ENCODE data around the gene BBS9.
"Not testable (repeated sequence)": the region's sequence is repeated elsewhere in the genome, so short reads cannot be mapped to it uniquely, and the experiment has no call there.

The BBS9 gene

DNA sequence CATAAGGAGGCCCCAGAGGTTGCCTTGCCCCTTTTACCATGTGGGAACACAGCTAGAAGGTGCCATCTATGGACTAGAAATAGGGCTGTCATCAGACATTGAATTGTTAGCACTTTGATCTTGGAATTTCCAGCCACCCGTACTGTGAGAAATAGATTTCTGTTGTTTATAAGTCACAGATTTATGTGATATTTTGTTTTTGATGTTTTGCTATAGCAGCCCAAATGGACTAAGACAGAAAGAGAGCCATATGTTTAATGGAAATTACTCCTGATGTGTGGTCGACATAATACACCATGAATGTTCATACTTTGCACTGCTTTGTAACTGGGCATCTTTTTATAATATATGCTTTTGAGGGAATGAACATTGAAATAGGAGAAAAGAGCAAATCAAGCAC, 302.2 kb downstream of the BBS9 start:
- no peak for DNase-seq (ENCODE audit: low read depth)

- DNase-seq (ENCODE audit: low read depth): no peak
Measured at GRCh38 chr7:33432821-33433220, 303.5 kb downstream of the BBS9 start.

- DNase-seq (ENCODE audit: low read depth): no peak
Measured at GRCh38 chr7:33433357-33433756, 304.0 kb downstream of the BBS9 start.

- peak; percentile 85 for DNase-seq (ENCODE audit: low read depth)
Measured at GRCh38 chr7:33444511-33444910, 315.1 kb downstream of the BBS9 start.

- no peak for DNase-seq (ENCODE audit: low read depth)
Measured at GRCh38 chr7:33446551-33446950, 317.2 kb downstream of the BBS9 start.

DNA sequence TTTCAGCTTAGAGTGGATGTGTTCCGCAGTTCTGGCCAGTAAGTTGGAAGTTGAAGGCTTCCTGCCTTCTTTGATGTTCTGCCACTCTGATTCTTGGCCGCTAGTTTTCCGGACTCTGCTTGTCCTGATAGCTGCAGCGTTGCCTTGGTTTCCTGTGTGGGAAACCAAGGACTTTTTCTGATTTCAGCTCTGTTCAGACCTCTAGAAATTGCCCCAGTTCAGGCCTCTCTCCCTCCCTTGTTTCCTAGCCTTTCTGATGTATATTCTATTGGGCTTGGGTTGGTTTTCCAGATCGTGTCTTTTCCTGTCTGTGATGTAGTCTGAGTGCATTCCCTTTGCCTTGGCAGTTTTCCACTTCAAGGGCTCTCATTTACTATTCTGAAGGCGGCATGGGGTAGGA, 318.7 kb downstream of the BBS9 start:
- no peak for DNase-seq (ENCODE audit: low read depth)

GRCh38 chr7:33449847-33450246, 320.5 kb downstream of the BBS9 start:
- DNase-seq (ENCODE audit: low read depth): no peak

- peak; percentile 63 for DNase-seq (ENCODE audit: low read depth)
Measured at GRCh38 chr7:33452805-33453502, 323.6 kb downstream of the BBS9 start.

DNA sequence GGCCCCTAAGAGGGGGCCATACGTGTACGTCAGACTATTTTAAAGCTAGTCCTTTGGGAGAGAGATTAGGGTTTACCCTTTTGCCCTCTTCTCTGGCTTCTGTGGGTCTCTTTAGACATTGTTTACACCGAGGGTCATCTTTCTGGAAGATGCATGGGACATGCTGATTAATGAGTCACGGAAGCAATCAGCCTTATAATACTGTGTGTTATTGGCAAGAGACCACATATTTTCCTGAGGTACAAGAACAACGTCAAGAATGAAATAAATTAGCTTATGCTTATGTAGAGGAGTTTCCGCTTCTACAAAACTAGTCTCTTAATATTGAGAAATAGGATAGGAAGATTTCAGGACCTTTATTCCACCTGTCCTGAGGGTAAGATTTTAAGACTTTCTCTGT, 327.7 kb downstream of the BBS9 start:
- no peak for DNase-seq (ENCODE audit: low read depth)

GRCh38 chr7:33458581-33458980, 329.2 kb downstream of the BBS9 start:
- no peak for DNase-seq (ENCODE audit: low read depth)

DNA sequence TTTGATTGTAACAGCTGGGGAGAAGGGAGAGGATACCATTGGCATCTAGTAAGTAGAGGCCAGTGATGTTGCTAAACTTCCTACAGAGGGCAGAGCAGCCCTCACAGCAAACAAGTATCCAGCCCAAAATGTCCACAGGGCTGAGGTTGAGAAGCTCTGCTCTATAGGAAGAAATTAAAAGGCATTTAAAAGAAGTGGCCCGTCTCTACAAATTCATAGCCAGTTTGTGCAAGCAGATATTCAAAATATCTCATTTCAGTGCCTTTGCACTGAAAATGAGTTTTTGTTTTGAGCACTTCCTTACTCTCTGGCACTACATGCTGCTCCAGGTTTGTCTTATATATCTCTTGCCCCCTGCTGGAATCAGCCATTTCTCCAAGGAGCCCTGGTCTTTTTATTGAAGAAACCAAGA, 330.0 kb downstream of the BBS9 start:
- DNase-seq (ENCODE audit: low read depth): peak; percentile 65

GRCh38 chr7:33463131-33463530, 333.8 kb downstream of the BBS9 start:
- no peak for DNase-seq (ENCODE audit: low read depth)

DNA sequence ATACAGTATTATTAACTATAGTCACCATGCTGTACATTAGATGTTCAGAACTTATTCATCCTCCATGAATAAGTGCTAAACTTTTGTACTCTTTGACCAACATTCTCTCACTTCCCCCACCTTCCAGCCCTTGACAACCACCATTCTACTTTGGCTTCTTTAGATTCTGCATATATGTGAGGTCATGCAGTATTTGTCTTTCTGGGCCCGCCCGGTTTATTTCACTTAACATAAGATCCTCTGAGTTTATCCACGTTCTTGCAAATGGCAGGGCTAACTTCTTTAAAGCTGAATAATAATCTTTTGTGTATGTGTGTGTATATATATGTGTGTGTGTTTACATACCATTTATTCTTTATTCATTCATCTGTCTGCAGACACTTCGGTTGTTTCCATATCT, 336.8 kb downstream of the BBS9 start:
- no peak for DNase-seq (ENCODE audit: low read depth)

GRCh38 chr7:33471636-33472242, 342.4 kb downstream of the BBS9 start:
- DNase-seq (ENCODE audit: low read depth): peak; percentile 56

GRCh38 chr7:33472348-33473025, 343.1 kb downstream of the BBS9 start:
- no peak for DNase-seq (ENCODE audit: low read depth)

GRCh38 chr7:33477719-33478480, 348.5 kb downstream of the BBS9 start:
- no peak for DNase-seq (ENCODE audit: low read depth)

DNA sequence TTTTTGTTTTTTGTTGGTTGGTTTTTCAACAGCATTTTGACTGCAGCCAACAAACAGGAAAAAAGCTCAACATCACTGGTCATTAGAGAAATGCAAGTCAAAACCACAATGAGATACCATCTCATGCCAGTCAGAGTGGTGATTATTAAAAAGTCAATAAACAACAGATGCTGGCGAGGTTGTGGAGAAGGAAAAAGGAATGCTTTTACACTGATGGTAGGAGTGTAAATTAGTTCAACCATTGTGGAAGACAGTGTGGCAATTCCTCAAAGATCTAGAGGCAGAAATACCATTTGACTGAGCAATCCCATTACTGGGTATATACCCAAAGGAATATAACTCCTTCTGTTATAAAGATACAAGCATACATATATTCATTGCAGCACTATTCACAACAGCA, 355.1 kb downstream of the BBS9 start:
- not testable (repeated sequence) for DNase-seq (ENCODE audit: low read depth)

DNA sequence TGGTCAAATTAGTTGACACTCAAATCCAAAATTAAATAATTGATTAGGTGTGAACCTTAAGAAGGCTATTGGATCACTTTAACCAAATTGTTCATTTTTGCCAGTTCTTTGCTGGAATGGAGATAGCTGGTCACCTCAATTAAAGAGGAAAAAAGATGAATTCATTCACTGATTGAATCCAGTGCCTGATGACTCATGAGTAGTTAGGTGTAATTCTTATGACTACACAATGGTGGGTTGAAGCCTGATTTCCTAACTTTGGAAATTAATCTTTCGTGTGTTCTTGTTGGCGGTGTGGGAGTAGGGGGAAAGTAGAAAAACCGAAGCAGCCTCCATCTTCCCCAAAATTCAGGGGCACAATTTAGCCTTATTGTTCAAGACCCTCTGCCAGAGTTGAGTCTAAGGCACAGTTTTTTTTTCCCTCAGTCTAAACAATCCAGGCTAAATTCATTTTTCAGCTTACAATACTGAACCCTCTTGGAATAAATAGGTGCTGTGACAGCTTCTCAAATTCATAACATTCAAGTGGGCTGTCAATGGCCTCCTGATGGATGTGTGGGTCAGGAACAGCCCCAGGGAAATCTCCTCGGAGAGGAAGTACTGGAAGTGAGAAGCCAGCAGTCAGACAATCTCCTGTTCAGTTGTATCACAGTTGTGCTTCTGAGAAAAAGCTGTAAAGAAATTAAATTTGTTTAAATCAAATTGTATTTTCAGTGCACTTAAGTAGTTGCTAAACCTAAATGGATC, 356.6 kb downstream of the BBS9 start:
- no peak for DNase-seq (ENCODE audit: low read depth)

DNA sequence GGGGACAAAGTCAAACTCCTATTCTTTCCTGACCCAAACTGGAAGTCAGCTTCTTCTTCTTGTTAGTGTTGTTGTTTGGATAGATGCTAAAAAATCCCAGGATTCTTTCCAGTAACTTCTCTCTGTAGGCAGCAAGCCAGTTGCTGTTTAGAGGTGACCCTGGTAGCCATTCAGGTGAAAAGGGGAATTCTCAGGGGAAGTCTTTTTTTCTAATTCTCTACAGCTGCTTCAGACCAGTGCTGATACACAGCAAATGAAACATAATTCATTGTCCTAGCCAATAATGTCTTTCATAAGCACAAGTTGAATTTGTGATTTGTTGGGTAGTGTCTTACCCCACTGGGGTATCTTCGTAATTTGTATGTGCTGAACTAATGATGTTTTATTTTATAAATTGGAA, 357.3 kb downstream of the BBS9 start:
- no peak for DNase-seq (ENCODE audit: low read depth)

DNA sequence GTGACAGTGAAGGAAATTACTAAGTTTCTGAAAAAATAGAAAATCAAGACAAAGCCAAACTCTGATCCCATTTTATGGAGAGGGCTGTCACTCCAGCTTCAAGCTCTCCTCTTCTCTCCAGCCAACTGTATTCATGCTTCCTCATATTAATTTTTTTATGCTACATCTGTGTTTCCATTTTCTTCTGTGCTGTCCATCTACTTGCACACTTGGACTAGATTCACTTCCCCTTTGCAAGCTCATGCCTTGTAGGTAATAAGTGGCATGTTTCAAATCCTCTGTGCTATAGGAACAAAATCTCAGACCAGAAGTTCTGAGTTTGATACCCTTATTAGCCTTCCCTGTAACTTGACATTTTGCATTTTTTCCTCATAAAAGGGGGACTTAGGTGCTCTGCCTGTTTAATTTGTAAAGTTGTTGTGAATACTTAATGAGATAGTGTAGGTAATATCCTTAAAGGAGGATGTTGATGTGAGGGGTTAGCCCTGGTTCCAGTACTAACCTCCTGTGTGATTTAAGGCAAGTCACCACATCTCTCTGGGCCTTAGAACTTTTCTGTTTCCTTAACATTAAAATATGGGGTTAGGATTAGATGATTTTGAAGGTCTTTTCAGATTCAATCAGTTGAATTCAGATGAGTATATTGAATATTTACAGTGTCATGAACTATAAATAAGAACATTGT, 358.8 kb downstream of the BBS9 start:
- no peak for DNase-seq (ENCODE audit: low read depth)

GRCh38 chr7:33494474-33494873, 365.1 kb downstream of the BBS9 start:
- no peak for DNase-seq (ENCODE audit: low read depth)

Data from fibroblast of gingiva (primary cell).